K562 (cell line): ENCODE results near the gene HOXB8. TPM values are rescaled to one million over a fixed set of nuclear protein-coding genes. Genes with fewer than 3 reads are reported as not detected.

Experiments
- ELF4 ChIP-seq: fragments of 450-650 bp; formaldehyde crosslinking; IDR thresholded peaks from 2 replicates; pipeline ENCODE4 v1.4.0; 2022; ENCODE audit warnings: missing genetic modification characterization
- ETV5 ChIP-seq: sonication (generic); formaldehyde crosslinking; IDR thresholded peaks from 2 replicates; pipeline ENCODE4 v1.4.0; 2020; ENCODE audit warnings: low read depth, mild to moderate bottlenecking, missing genetic modification reagents
- HDGF ChIP-seq: fragments of 450-650 bp; IDR thresholded peaks from 2 replicates; pipeline ENCODE4 v1.6.1; 2016
- ILK ChIP-seq: fragments of 450-650 bp; IDR thresholded peaks from 2 replicates; pipeline ENCODE4 v1.6.1; 2016; ENCODE audit warnings: missing genetic modification characterization, low read depth, mild to moderate bottlenecking, missing compliant biosample characterization, moderate library complexity, borderline replicate concordance
- JUNB ChIP-seq: fragments of 450-650 bp; formaldehyde crosslinking; conservative IDR thresholded peaks from 2 replicates; pipeline ENCODE4 v1.4.0; 2020; ENCODE audit warnings: mild to moderate bottlenecking
- LCOR ChIP-seq: sonication (generic); formaldehyde crosslinking; IDR thresholded peaks from 2 replicates; pipeline ENCODE4 v1.8.0; 2022; ENCODE audit warnings: mild to moderate bottlenecking, missing genetic modification reagents
- MAFG ChIP-seq: fragments of 450-650 bp; conservative IDR thresholded peaks from 2 replicates; pipeline ENCODE4 v1.6.1; 2016; ENCODE audit warnings: missing genetic modification characterization, missing compliant biosample characterization
- NCOA1 ChIP-seq: fragments of 450-650 bp; IDR thresholded peaks from 2 replicates; pipeline ENCODE4 v1.6.1; 2016; ENCODE audit warnings: low read depth
- NCOA6 ChIP-seq: fragments of 450-650 bp; IDR thresholded peaks from 2 replicates; pipeline ENCODE4 v1.6.1; 2017; ENCODE audit warnings: mild to moderate bottlenecking
- NCOR1 ChIP-seq: fragments of 450-650 bp; IDR thresholded peaks from 2 replicates; pipeline ENCODE4 v1.6.1; 2016; ENCODE audit warnings: mild to moderate bottlenecking, moderate library complexity
- RAD21 ChIP-seq, 2 experiments: fragments of 250-450 bp in 1 of 2; fragments of 450-650 bp in 1 of 2; sonication (Bioruptor Pico) in 1 of 2; formaldehyde crosslinking in 1 of 2; IDR thresholded peaks in 1 of 2; conservative IDR thresholded peaks in 1 of 2; 2 replicates each; pipeline versions ENCODE4 v1.4.0 to v1.8.0; 2020 to 2022; ENCODE audit warnings: mild to moderate bottlenecking in 2 of 2, moderate library complexity in 1 of 2
- RB1 ChIP-seq: fragments of 450-650 bp; IDR thresholded peaks from 2 replicates; pipeline ENCODE4 v1.6.1; 2017; ENCODE audit warnings: low read depth, mild to moderate bottlenecking
- SMAD4 ChIP-seq: fragments of 250-450 bp; sonication (Bioruptor Pico); conservative IDR thresholded peaks from 2 replicates; pipeline ENCODE4 v1.8.0; 2021; ENCODE audit warnings: inconsistent platforms, mild to moderate bottlenecking, moderate library complexity
- YBX1 ChIP-seq: fragments of 450-650 bp; IDR thresholded peaks from 2 replicates; pipeline ENCODE4 v1.7.1; 2016; ENCODE audit warnings: mild to moderate bottlenecking
- ZFX ChIP-seq: sonication (generic); formaldehyde crosslinking; IDR thresholded peaks from 2 replicates; pipeline ENCODE4 v1.8.0; 2022; ENCODE audit warnings: mild to moderate bottlenecking, missing genetic modification reagents, moderate library complexity
- ZNF239 ChIP-seq: fragments of 250-450 bp; sonication (Bioruptor Pico); IDR thresholded peaks from 2 replicates; pipeline ENCODE4 v1.4.0; 2020; ENCODE audit warnings: mild to moderate bottlenecking
- ZNF583 ChIP-seq: fragments of 250-450 bp; sonication (Bioruptor Pico); IDR thresholded peaks from 2 replicates; pipeline ENCODE4 v1.4.0; 2020
- ZNF644 ChIP-seq: fragments of 200-800 bp; sonication (Bioruptor generic); IDR thresholded peaks from 2 replicates; pipeline ENCODE4 v1.6.1; 2016; ENCODE audit warnings: low read depth, missing genetic modification characterization, missing compliant biosample characterization
- ZNF75A ChIP-seq: fragments of 450-650 bp; formaldehyde crosslinking; IDR thresholded peaks from 2 replicates; pipeline ENCODE4 v1.4.0; 2020; ENCODE audit warnings: mild to moderate bottlenecking
- ZZZ3 ChIP-seq: fragments of 450-650 bp; IDR thresholded peaks from 2 replicates; pipeline ENCODE4 v1.6.1; 2016; ENCODE audit warnings: antibody characterized with exemption, mild to moderate bottlenecking, moderate library complexity
- polyA plus RNA-seq, 8 experiments: library from polyadenylated mRNA; depleted of rRNA in 4 of 8; stranded (reverse) in 5 of 8; unstranded in 3 of 8; fragments of >200 nt; fragmentation: Nextera tagmentation in 2 of 8; fragmentation: Illumina TruSeq in 1 of 8; extraction: Ambion mirVana in 2 of 8; extraction: Trizol in 1 of 8; gene quantifications; 2 replicates each; pipeline versions ENCODE4 v1.2.1 to v1.2.3, GENCODE V29; 2011 to 2014; ENCODE audit warnings: inconsistent platforms in 1 of 8, missing spikeins in 1 of 8
- total RNA-seq, 7 experiments: library from RNA; depleted of rRNA in 6 of 7; stranded (reverse); fragments of >200 nt in 6 of 7; fragmentation: Illumina TruSeq in 2 of 7; extraction: Trizol in 2 of 7; gene quantifications; 2 replicates each; pipeline versions ENCODE4 v1.2.1 to v1.2.3, GENCODE V29; 2011 to 2021; ENCODE audit warnings: low replicate concordance in 1 of 7
- TF ChIP-seq, protein P1 (sequence below): fragments of 450-650 bp; formaldehyde crosslinking; IDR thresholded peaks from 2 replicates; pipeline ENCODE4 v1.4.0; 2020; ENCODE audit warnings: mild to moderate bottlenecking
- TF ChIP-seq, protein P2 (sequence below), 2 experiments: fragments of 250-450 bp in 1 of 2; fragments of 450-650 bp in 1 of 2; sonication (Bioruptor Pico) in 1 of 2; IDR thresholded peaks; 2 replicates each; pipeline versions ENCODE4 v1.6.1 to v1.8.0; 2016 to 2021; ENCODE audit warnings: mild to moderate bottlenecking in 2 of 2, moderate library complexity in 2 of 2, missing compliant biosample characterization in 1 of 2, missing genetic modification characterization in 1 of 2
- TF ChIP-seq, protein P3 (sequence below): sonication (generic); formaldehyde crosslinking; IDR thresholded peaks from 2 replicates; pipeline ENCODE4 v1.8.1; 2023; ENCODE audit warnings: mild to moderate bottlenecking, missing genetic modification reagents
- TF ChIP-seq, protein P4 (sequence below): IDR thresholded peaks from 2 replicates; pipeline ENCODE4 v1.6.1; 2012; ENCODE audit warnings: low read depth, low read length, improper control_type of control experiment, borderline replicate concordance

HOXB8 gene
- total and polyA plus RNA-seq, 9 of the 15 experiments (the other 6 are each of a cell fraction or from before 2014, with no cell fraction given), result 0.52 to 23.8 (median 3.6) TPM

DNA sequence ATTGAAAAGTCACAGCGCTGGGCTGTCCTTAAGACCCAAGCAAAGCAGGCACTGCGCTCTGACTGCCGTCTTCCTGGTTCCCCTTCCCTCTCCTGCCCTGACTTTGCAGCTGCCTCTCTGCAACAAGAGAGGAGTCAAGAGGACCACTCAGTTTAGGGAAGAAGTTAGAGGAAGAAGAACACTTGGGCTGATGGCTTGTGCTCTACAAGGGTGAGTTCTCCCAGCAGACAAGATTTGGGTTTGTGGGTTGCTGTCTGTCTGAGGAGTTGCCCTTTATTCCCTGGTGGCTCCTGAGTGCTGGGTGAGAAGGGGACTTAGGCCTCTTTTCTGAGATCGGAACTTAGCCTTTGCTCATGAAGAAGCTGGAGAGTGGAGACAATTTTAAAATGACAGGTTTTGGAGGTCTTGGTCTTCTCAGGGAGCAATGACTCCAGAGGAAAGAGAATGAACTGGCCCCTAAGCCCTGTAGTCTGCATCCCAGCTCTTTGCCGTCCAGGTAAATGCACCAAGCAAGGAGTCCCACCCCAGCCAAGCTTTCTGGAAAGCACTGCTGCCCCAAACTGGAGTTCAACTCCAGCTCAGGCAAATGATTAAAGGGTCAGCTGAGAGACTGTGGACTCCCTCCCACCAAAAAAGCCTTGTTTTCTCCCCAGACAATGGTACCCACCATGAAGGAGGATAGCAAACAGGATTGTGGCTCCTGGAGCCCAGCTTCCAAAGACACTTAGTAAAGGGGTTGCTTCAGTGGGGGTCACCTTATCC is 13.7 kb upstream of the HOXB8 start (continued):
- TF ChIP-seq MAFG (tag) (no peak), ZZZ3 (no peak), ETV5 (CRISPR knock-in tag) (0 out of 2 replicates have a peak, but pooled peaks have one; percentile 17), SMAD4 (CRISPR knock-in tag) (0 out of 2 replicates have a peak, but pooled peaks have one; percentile 22), ELF4 (CRISPR knock-in tag) (no peak), NCOA1 (no peak), ZNF644 (tag) (0 out of 2 replicates have a peak, but pooled peaks have one; percentile 11), ILK (tag) (no peak), ZFX (CRISPR knock-in tag) (peak; percentile 54), RAD21 (CRISPR knock-in tag; conservative IDR thresholded peaks at IDR 0.05 in 1 of 2, IDR thresholded peaks at IDR 0.05 in 1 of 2) (no peak), ZNF583 (no peak), YBX1 (no peak), NCOR1 (no peak), ZNF75A (CRISPR knock-in tag) (no peak), HDGF (peak; percentile 25; the same call in 1 of the 2 replicates), LCOR (CRISPR knock-in tag) (no peak), JUNB (no peak), RB1 (no peak), ZNF239 (CRISPR knock-in tag) (no peak), NCOA6 (no peak)
- TF ChIP-seq, protein P1, sequence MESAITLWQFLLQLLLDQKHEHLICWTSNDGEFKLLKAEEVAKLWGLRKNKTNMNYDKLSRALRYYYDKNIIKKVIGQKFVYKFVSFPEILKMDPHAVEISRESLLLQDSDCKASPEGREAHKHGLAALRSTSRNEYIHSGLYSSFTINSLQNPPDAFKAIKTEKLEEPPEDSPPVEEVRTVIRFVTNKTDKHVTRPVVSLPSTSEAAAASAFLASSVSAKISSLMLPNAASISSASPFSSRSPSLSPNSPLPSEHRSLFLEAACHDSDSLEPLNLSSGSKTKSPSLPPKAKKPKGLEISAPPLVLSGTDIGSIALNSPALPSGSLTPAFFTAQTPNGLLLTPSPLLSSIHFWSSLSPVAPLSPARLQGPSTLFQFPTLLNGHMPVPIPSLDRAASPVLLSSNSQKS, result no peak
- TF ChIP-seq, protein P2, sequence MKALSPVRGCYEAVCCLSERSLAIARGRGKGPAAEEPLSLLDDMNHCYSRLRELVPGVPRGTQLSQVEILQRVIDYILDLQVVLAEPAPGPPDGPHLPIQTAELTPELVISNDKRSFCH (CRISPR knock-in tag; IDR thresholded peaks at IDR 0.05), result no peak
- TF ChIP-seq, protein P2 (tag; IDR thresholded peaks at IDR 0.05), result no peak
- TF ChIP-seq, protein P3, sequence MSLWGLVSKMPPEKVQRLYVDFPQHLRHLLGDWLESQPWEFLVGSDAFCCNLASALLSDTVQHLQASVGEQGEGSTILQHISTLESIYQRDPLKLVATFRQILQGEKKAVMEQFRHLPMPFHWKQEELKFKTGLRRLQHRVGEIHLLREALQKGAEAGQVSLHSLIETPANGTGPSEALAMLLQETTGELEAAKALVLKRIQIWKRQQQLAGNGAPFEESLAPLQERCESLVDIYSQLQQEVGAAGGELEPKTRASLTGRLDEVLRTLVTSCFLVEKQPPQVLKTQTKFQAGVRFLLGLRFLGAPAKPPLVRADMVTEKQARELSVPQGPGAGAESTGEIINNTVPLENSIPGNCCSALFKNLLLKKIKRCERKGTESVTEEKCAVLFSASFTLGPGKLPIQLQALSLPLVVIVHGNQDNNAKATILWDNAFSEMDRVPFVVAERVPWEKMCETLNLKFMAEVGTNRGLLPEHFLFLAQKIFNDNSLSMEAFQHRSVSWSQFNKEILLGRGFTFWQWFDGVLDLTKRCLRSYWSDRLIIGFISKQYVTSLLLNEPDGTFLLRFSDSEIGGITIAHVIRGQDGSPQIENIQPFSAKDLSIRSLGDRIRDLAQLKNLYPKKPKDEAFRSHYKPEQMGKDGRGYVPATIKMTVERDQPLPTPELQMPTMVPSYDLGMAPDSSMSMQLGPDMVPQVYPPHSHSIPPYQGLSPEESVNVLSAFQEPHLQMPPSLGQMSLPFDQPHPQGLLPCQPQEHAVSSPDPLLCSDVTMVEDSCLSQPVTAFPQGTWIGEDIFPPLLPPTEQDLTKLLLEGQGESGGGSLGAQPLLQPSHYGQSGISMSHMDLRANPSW, result no peak
- TF ChIP-seq, protein P4, sequence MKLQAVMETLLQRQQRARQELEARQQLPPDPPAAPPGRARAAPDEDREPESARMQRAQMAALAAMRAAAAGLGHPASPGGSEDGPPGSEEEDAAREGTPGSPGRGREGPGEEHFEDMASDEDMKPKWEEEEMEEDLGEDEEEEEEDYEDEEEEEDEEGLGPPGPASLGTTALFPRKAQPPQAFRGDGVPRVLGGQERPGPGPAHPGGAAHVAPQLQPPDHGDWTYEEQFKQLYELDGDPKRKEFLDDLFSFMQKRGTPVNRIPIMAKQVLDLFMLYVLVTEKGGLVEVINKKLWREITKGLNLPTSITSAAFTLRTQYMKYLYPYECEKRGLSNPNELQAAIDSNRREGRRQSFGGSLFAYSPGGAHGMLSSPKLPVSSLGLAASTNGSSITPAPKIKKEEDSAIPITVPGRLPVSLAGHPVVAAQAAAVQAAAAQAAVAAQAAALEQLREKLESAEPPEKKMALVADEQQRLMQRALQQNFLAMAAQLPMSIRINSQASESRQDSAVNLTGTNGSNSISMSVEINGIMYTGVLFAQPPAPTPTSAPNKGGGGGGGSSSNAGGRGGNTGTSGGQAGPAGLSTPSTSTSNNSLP, result no peak
